Activated CD4-positive, alpha-beta T cell treated with anti-CD3 and anti-CD28 coated beads, Interleukin-2, Interleukin-4, amounts not matched to agents 100 ng/mL and 50 ng/mL, durations not matched to agents 16 hours and 8 hours (primary cell): ENCODE measurements around the gene UBXN11.
"Not testable (repeated sequence)": the region's sequence is repeated elsewhere in the genome, so short reads cannot be mapped to it uniquely, and the experiment has no call there.

Experiments used
- DNase-seq: peaks from one replicate; pipeline ENCODE4 v3.0.0-alpha.2; 2020; ENCODE audit warnings: low spot score

UBXN11 gene

GRCh38 chr1:26336477-26337205 lies 30.2 kb upstream of the UBXN11 start:
- peak; percentile 66 for DNase-seq

- DNase-seq: no peak
These were observed 29.5 kb upstream of the UBXN11 start for GRCh38 chr1:26335774-26336476.

- DNase-seq: not testable (repeated sequence)
These were observed 26.9 kb upstream of the UBXN11 start for GRCh38 chr1:26333312-26333711.

- DNase-seq: no peak
These were observed 23.8 kb upstream of the UBXN11 start for GRCh38 chr1:26330276-26330675.

GRCh38 chr1:26329380-26329779 lies 22.9 kb upstream of the UBXN11 start:
- not testable (repeated sequence) for DNase-seq

- DNase-seq: no peak
These were observed 22.2 kb upstream of the UBXN11 start for GRCh38 chr1:26328597-26328996.

GRCh38 chr1:26327956-26328362 lies 21.5 kb upstream of the UBXN11 start:
- DNase-seq: no peak

GRCh38 chr1:26324550-26324949 lies 18.1 kb upstream of the UBXN11 start:
- no peak for DNase-seq

GRCh38 chr1:26323382-26323781 lies 16.9 kb upstream of the UBXN11 start:
- no peak for DNase-seq

GRCh38 chr1:26322042-26322331 lies 15.6 kb upstream of the UBXN11 start:
- DNase-seq: no peak

- peak; percentile 95 for DNase-seq
These were observed 15.0 kb upstream of the UBXN11 start for GRCh38 chr1:26321315-26322041.

- no peak for DNase-seq
These were observed 14.5 kb upstream of the UBXN11 start for GRCh38 chr1:26320896-26321295.

- peak; percentile 50 for DNase-seq
These were observed 12.1 kb upstream of the UBXN11 start for GRCh38 chr1:26318338-26319064.

GRCh38 chr1:26317612-26318337 lies 11.3 kb upstream of the UBXN11 start, which contains the start of gene CD52:
Gene CD52, plus strand, starts transcription at chr1:26317958. Its CDS starts 60 bp downstream, at chr1:26318018.
- DNase-seq: peak; percentile 82

- DNase-seq: no peak
These were observed 10.7 kb upstream of the UBXN11 start for GRCh38 chr1:26317146-26317545.

- DNase-seq: no peak
These were observed 9.7 kb upstream of the UBXN11 start for GRCh38 chr1:26315874-26316850.

- DNase-seq: no peak
These were observed 8.1 kb upstream of the UBXN11 start for GRCh38 chr1:26314501-26314900.

GRCh38 chr1:26307966-26308899 lies 1.8 kb upstream of the UBXN11 start:
- peak; percentile 46 for DNase-seq

GRCh38 chr1:26307363-26307781 lies 936 bp upstream of the UBXN11 start:
- DNase-seq: no peak
